Naive thymus-derived CD4-positive, alpha-beta T cell (primary cell): Measurements from ENCODE around the gene CACNB1. TPM values are rescaled to one million over a fixed set of nuclear protein-coding genes. Genes with fewer than 3 reads are reported as not detected.
"Not testable (repeated sequence)": the region's sequence is repeated elsewhere in the genome, so short reads cannot be mapped to it uniquely, and the experiment has no call there.

Experiments used
- ATAC-seq: fragments of 150-1000 bp; cut with Tn5 transposase; 2 replicates; pipeline ENCODE4 v1.10.0; 2021; ENCODE audit warnings: mild to moderate bottlenecking, moderate library complexity
- CTCF ChIA-PET: fragments of 350-600 bp; sonication (Branson Sonifier 250); formaldehyde crosslinking; loops from one replicate; lab custom pipeline; 2021; ENCODE audit warnings: antibody characterized with exemption; lab: Charles Lee
- POLR2A ChIA-PET: fragments of 350-600 bp; sonication (Branson Sonifier 250); formaldehyde crosslinking; loops from one replicate; lab custom pipeline; 2021; ENCODE audit warnings: antibody characterized with exemption, inconsistent platforms; lab: Charles Lee
- DNase-seq, 9 donors: peaks; one replicate each; pipeline versions ENCODE4 v3.0.0 to v3.0.0-alpha.2; 2020 to 2022; ENCODE audit warnings: mixed read lengths in 1 of 9
- H3K27ac ChIP-seq: one replicate; pipeline ENCODE4 v1.7.0; 2013; ENCODE audit warnings: mild to moderate bottlenecking, low read depth, low read length, moderate library complexity
- H3K27me3 ChIP-seq, 2 donors: one replicate each; pipeline ENCODE4 v1.7.0; 2013; ENCODE audit warnings: low read length in 2 of 2, mild to moderate bottlenecking in 2 of 2, moderate library complexity in 2 of 2; ENCODE audit not compliant: control insufficient read depth in 2 of 2, insufficient read depth in 2 of 2
- H3K36me3 ChIP-seq, 3 experiments: 1 replicate in 2 of 3; 2 replicates in 1 of 3; pipeline ENCODE4 v1.7.0; 2013; ENCODE audit warnings: low read length in 3 of 3, mild to moderate bottlenecking in 3 of 3, moderate library complexity in 1 of 3; ENCODE audit not compliant: insufficient read depth in 3 of 3, control insufficient read depth in 2 of 3
- H3K4me1 ChIP-seq, 2 donors: one replicate each; pipeline ENCODE4 v1.7.0; 2013; ENCODE audit warnings: low read length in 2 of 2, mild to moderate bottlenecking in 2 of 2, moderate library complexity in 1 of 2; ENCODE audit not compliant: control insufficient read depth in 2 of 2, insufficient read depth in 2 of 2
- H3K4me3 ChIP-seq: 2 replicates; pipeline ENCODE4 v1.7.0; 2013; ENCODE audit warnings: mild to moderate bottlenecking, low read length
- H3K9me3 ChIP-seq, 3 experiments: 1 replicate in 2 of 3; 2 replicates in 1 of 3; pipeline ENCODE4 v1.7.0; 2013; ENCODE audit warnings: low read length in 3 of 3; ENCODE audit not compliant: control insufficient read depth in 2 of 3
- H3K27ac Mint-ChIP-seq, 9 donors: one replicate each; pipeline ENCODE4 v1.8.0; 2020 to 2022; ENCODE audit warnings: mixed read lengths in 9 of 9, mild to moderate bottlenecking in 8 of 9, moderate library complexity in 5 of 9, inconsistent platforms in 2 of 9
- H3K27me3 Mint-ChIP-seq, 5 donors: one replicate each; pipeline ENCODE4 v1.8.0; 2021 to 2022; ENCODE audit warnings: mixed read lengths in 5 of 5, mild to moderate bottlenecking in 1 of 5
- H3K36me3 Mint-ChIP-seq, 5 donors: one replicate each; pipeline ENCODE4 v1.8.0; 2020 to 2022; ENCODE audit warnings: mixed read lengths in 5 of 5, mild to moderate bottlenecking in 3 of 5, inconsistent platforms in 1 of 5
- H3K4me1 Mint-ChIP-seq, 7 donors: one replicate each; pipeline ENCODE4 v1.8.0; 2020 to 2022; ENCODE audit warnings: mixed read lengths in 7 of 7, mild to moderate bottlenecking in 3 of 7, inconsistent platforms in 1 of 7
- H3K4me3 Mint-ChIP-seq, 10 donors: one replicate each; pipeline ENCODE4 v1.8.0; 2020 to 2022; ENCODE audit warnings: mild to moderate bottlenecking in 10 of 10, mixed read lengths in 10 of 10, moderate library complexity in 6 of 10, inconsistent platforms in 2 of 10
- H3K9me3 Mint-ChIP-seq, 11 donors: one replicate each; pipeline ENCODE4 v1.8.0; 2020 to 2022; ENCODE audit warnings: mixed read lengths in 11 of 11, mild to moderate bottlenecking in 4 of 11, inconsistent platforms in 1 of 11, moderate library complexity in 1 of 11
- intact Hi-C, 2 donors: fragments of 100-400 bp; cut with micrococcal nuclease; formaldehyde crosslinking; loops; one replicate each; pipeline ENCODE4 v1.15.1; 2023
- polyA plus RNA-seq, 2 donors: library from polyadenylated mRNA; unstranded; fragments of 300-500 nt; fragmentation: Illumina TruSeq; gene quantifications; one replicate each; pipeline ENCODE4 v1.2.3, GENCODE V29; 2021
- total RNA-seq, 6 experiments: library from RNA in 5 of 6; stranded (reverse) in 5 of 6; gene quantifications; 1 replicate in 5 of 6; 2 replicates in 1 of 6; pipeline ENCODE4 v1.2.3 and lab custom pipeline; 2021 to 2026

Gene CACNB1
- total and polyA plus RNA-seq, 7 experiments from 2014 or later = 0.39 to 22.0 (median 11.9) TPM

- H3K4me3 Mint-ChIP-seq, DNase-seq, H3K9me3 ChIP-seq, H3K4me3 ChIP-seq, H3K36me3 ChIP-seq, H3K27me3 ChIP-seq, H3K27ac ChIP-seq, H3K9me3 Mint-ChIP-seq, ATAC-seq, H3K27ac Mint-ChIP-seq, H3K36me3 Mint-ChIP-seq: not testable (repeated sequence)
- Mint-ChIP-seq H3K27me3 (peaks cover 0 to 36% (median 22%) of the 10 kb centered on the region in 5 donors), H3K4me1 (peaks cover 30 to 52% (median 43%) of the 10 kb centered on the region in 7 donors)
- CTCF ChIA-PET = interaction anchor here (0.6 to 1.1 kb wide), 4 partner anchors 16 to 1024 kb away, joined by 3 to 7 read pairs (median 4); no protein-coding TSS in a partner anchor
- H3K4me1 ChIP-seq = peaks cover 15% of the 10 kb centered on the region in 2 donors
- intact Hi-C loops = loop anchor here in 1 of 2 donors (10.0 kb wide), 1 partner anchor 66 kb away; no protein-coding TSS in a partner anchor
- POLR2A ChIA-PET = interaction anchor here (0.9 to 2.8 kb wide), 3 partner anchors 15 to 314 kb away, joined by 3 to 15 read pairs (median 4); no protein-coding TSS in a partner anchor
Measured at GRCh38 chr17:39168503-39168902, 29.0 kb downstream of the CACNB1 start.

- H3K4me1 ChIP-seq = peaks cover 8 to 15% of the 10 kb centered on the region in 2 donors
- Mint-ChIP-seq H3K4me3 (peak overlapping the region in 5 of 10 donors; percentile 5 to 92 (median 24)), H3K27ac (peak overlapping the region in 1 of 9 donors; percentile 3), H3K36me3 (peaks cover 0 to 1% (median 0%) of the 10 kb centered on the region in 5 donors), H3K9me3 (peaks cover 0 to 4% (median 0%) of the 10 kb centered on the region in 11 donors), H3K4me1 (peaks cover 30 to 42% (median 33%) of the 10 kb centered on the region in 7 donors), H3K27me3 (peaks cover 0 to 39% (median 22%) of the 10 kb centered on the region in 5 donors)
- no peak for ATAC-seq
- no peaks in the 10 kb centered on the region for H3K27me3 ChIP-seq
- H3K36me3 ChIP-seq = no peaks in the 10 kb centered on the region
- POLR2A ChIA-PET = interaction anchor here (0.6 to 2.8 kb wide), 3 partner anchors 14 to 33 kb away, joined by 3 to 15 read pairs (median 8); partner anchors contain the start of gene RPL19
- H3K9me3 ChIP-seq = no peaks in the 10 kb centered on the region
- intact Hi-C loops = loop anchor here in 1 of 2 donors (10.0 kb wide), 1 partner anchor 67 kb away; no protein-coding TSS in a partner anchor
- DNase-seq = no peak
- H3K4me3 ChIP-seq = no peak overlapping the region
- H3K27ac ChIP-seq = no peak overlapping the region
- CTCF ChIA-PET = interaction anchor here (0.6 kb wide), 2 partner anchors 68 to 130 kb away, joined by 3 read pairs; no protein-coding TSS in a partner anchor
Measured at GRCh38 chr17:39167476-39167875, 30.0 kb downstream of the CACNB1 start.

- Mint-ChIP-seq H3K4me3 (peak overlapping the region; percentile 6 to 98 (median 66)), H3K4me1 (peaks cover 22 to 34% (median 29%) of the 10 kb centered on the region in 7 donors), H3K9me3 (peaks cover 0 to 4% (median 0%) of the 10 kb centered on the region in 11 donors), H3K36me3 (peaks cover 0 to 1% (median 0%) of the 10 kb centered on the region in 5 donors), H3K27ac (peak overlapping the region in 2 of 9 donors; percentile 3 to 15), H3K27me3 (peaks cover 0 to 41% (median 22%) of the 10 kb centered on the region in 5 donors)
- no peaks in the 10 kb centered on the region for H3K9me3 ChIP-seq
- H3K27me3 ChIP-seq = no peaks in the 10 kb centered on the region
- H3K4me3 ChIP-seq = no peak overlapping the region
- ChIA-PET CTCF (interaction anchor here (0.7 to 3.7 kb wide), 6 partner anchors 8 to 183 kb away, joined by 3 to 35 read pairs (median 4); partner anchors contain the start of gene PLXDC1), POLR2A (interaction anchor here (0.6 to 2.8 kb wide), 3 partner anchors 13 to 33 kb away, joined by 3 to 15 read pairs (median 8); partner anchors contain the start of gene RPL19)
- intact Hi-C loops = loop anchor here in 1 of 2 donors (10.0 kb wide), 1 partner anchor 68 kb away; no protein-coding TSS in a partner anchor
- ATAC-seq (no peak), DNase-seq (no peak)
- H3K4me1 ChIP-seq = peaks cover 8 to 15% of the 10 kb centered on the region in 2 donors
- no peaks in the 10 kb centered on the region for H3K36me3 ChIP-seq
- no peak overlapping the region for H3K27ac ChIP-seq
Measured at GRCh38 chr17:39166437-39167335, 30.8 kb downstream of the CACNB1 start.

GRCh38 chr17:39165841-39166349, 31.6 kb downstream of the CACNB1 start, which contains the start of gene ARL5C:
Gene ARL5C (minus strand): TSS chr17:39166161. CDS start chr17:39165760, 401 bp downstream.
- H3K4me1 Mint-ChIP-seq = peaks cover 22 to 34% (median 29%) of the 10 kb centered on the region in 7 donors
- POLR2A ChIA-PET = interaction anchor here (1.4 to 2.8 kb wide), 5 partner anchors 9 to 34 kb away, joined by 4 to 17 read pairs (median 8); partner anchors contain the start of gene RPL19
- peak within 1 kb of the TSS; percentile 88 to 98 (median 92) for H3K4me3 Mint-ChIP-seq
- peak within 1 kb of the TSS; percentile 81 for H3K4me3 ChIP-seq
- H3K4me1 ChIP-seq = peaks cover 8 to 15% of the 10 kb centered on the region in 2 donors
- peak within 1 kb of the TSS in 6 of 9 donors; percentile 3 to 71 (median 50) for H3K27ac Mint-ChIP-seq
- H3K9me3 ChIP-seq = no peaks in the 10 kb centered on the region
- H3K36me3 Mint-ChIP-seq = peaks cover 0 to 1% (median 0%) of the 10 kb centered on the region in 5 donors
- H3K27me3 Mint-ChIP-seq = peaks cover 0 to 41% (median 22%) of the 10 kb centered on the region in 5 donors
- ATAC-seq (no peak), DNase-seq (no peak)
- peak within 1 kb of the TSS; percentile 51 for H3K27ac ChIP-seq
- no peaks in the 10 kb centered on the region for H3K27me3 ChIP-seq
- H3K9me3 Mint-ChIP-seq = peaks cover 0 to 4% (median 0%) of the 10 kb centered on the region in 11 donors
- CTCF ChIA-PET = interaction anchor here (0.5 to 3.7 kb wide), 8 partner anchors 8 to 182 kb away, joined by 3 to 35 read pairs (median 4); partner anchors contain the start of gene PLXDC1
- intact Hi-C loops = loop anchor here in 1 of 2 donors (10.0 kb wide), 1 partner anchor 69 kb away; no protein-coding TSS in a partner anchor
- no peaks in the 10 kb centered on the region for H3K36me3 ChIP-seq

- H3K27me3 Mint-ChIP-seq = peaks cover 0 to 41% (median 22%) of the 10 kb centered on the region in 5 donors
- H3K9me3 ChIP-seq = no peaks in the 10 kb centered on the region
- ChIA-PET CTCF (interaction anchor here (0.5 to 4.8 kb wide), 31 partner anchors 9 to 271 kb away, joined by 3 to 38 read pairs (median 3); partner anchors contain the start of genes PLXDC1 and RPL19), POLR2A (interaction anchor here (0.7 to 2.3 kb wide), 8 partner anchors 9 to 312 kb away, joined by 3 to 17 read pairs (median 5); partner anchors contain the start of genes RPL19 and RPL23)
- peak overlapping the region; percentile 81 for H3K4me3 ChIP-seq
- no peak for ATAC-seq
- H3K4me3 Mint-ChIP-seq = peak overlapping the region; percentile 88 to 98 (median 92)
- H3K27ac ChIP-seq = peak overlapping the region; percentile 51
- intact Hi-C loops = loop anchor here in 1 of 2 donors (10.0 kb wide), 1 partner anchor 69 kb away; no protein-coding TSS in a partner anchor
- H3K27ac Mint-ChIP-seq = peak overlapping the region in 4 of 9 donors; percentile 43 to 71 (median 61)
- no peaks in the 10 kb centered on the region for H3K36me3 ChIP-seq
- H3K4me1 ChIP-seq = peaks cover 8 to 15% of the 10 kb centered on the region in 2 donors
- DNase-seq = peak in 1 of 9 donors; percentile 17
- H3K9me3 Mint-ChIP-seq = peaks cover 0 to 4% (median 0%) of the 10 kb centered on the region in 11 donors
- peaks cover 22 to 34% (median 29%) of the 10 kb centered on the region in 7 donors for H3K4me1 Mint-ChIP-seq
- no peaks in the 10 kb centered on the region for H3K27me3 ChIP-seq
- peaks cover 0 to 1% (median 0%) of the 10 kb centered on the region in 5 donors for H3K36me3 Mint-ChIP-seq
Measured at GRCh38 chr17:39165178-39165840, 32.2 kb downstream of the CACNB1 start.
